ENCODE data around the gene PPIL1.

- TF ChIP-seq CTCF (IDR thresholded peaks at IDR 0.05) (no peak), POLR2A (IDR thresholded peaks at IDR 0.05) (no peak)
Observed at GRCh38 chr6:36924131-36924530, 49.5 kb upstream of the PPIL1 start.

All from Peyer's patch (tissue), 4 donors.